GM12864 (cell line): ENCODE data around the gene NKD2.
"Not testable (repeated sequence)": the region's sequence is repeated elsewhere in the genome, so short reads cannot be mapped to it uniquely, and the experiment has no call there.

Experiments
- DNase-seq: peaks from one replicate; pipeline ENCODE4 v3.0.0-alpha.2; 2011; ENCODE audit warnings: low read depth
- H3K4me3 ChIP-seq: 2 replicates; pipeline ENCODE4 v1.5.1; 2011; ENCODE audit warnings: mild to moderate bottlenecking, low read depth, low read length, control low read depth
- TF ChIP-seq, protein P1 (sequence below): IDR thresholded peaks from 2 replicates; pipeline ENCODE4 v1.5.1; 2011; ENCODE audit warnings: low read depth, mild to moderate bottlenecking, moderate library complexity, low read length, control low read depth, inconsistent platforms; ENCODE audit errors: missing control alignments

NKD2 gene

GRCh38 chr5:1017691-1018455 is 9.3 kb downstream of the NKD2 start:
- TF ChIP-seq, protein P1, sequence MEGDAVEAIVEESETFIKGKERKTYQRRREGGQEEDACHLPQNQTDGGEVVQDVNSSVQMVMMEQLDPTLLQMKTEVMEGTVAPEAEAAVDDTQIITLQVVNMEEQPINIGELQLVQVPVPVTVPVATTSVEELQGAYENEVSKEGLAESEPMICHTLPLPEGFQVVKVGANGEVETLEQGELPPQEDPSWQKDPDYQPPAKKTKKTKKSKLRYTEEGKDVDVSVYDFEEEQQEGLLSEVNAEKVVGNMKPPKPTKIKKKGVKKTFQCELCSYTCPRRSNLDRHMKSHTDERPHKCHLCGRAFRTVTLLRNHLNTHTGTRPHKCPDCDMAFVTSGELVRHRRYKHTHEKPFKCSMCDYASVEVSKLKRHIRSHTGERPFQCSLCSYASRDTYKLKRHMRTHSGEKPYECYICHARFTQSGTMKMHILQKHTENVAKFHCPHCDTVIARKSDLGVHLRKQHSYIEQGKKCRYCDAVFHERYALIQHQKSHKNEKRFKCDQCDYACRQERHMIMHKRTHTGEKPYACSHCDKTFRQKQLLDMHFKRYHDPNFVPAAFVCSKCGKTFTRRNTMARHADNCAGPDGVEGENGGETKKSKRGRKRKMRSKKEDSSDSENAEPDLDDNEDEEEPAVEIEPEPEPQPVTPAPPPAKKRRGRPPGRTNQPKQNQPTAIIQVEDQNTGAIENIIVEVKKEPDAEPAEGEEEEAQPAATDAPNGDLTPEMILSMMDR = no peak
- H3K4me3 ChIP-seq = no peak overlapping the region
- DNase-seq = no peak

- no peak overlapping the region for H3K4me3 ChIP-seq
- TF ChIP-seq, protein P1 = no peak
- DNase-seq = no peak
Observed at GRCh38 chr5:1018596-1018995, 10.0 kb downstream of the NKD2 start.

GRCh38 chr5:1019001-1019905 is 10.7 kb downstream of the NKD2 start:
- TF ChIP-seq, protein P1 = no peak
- H3K4me3 ChIP-seq = no peak overlapping the region
- DNase-seq = no peak

DNA sequence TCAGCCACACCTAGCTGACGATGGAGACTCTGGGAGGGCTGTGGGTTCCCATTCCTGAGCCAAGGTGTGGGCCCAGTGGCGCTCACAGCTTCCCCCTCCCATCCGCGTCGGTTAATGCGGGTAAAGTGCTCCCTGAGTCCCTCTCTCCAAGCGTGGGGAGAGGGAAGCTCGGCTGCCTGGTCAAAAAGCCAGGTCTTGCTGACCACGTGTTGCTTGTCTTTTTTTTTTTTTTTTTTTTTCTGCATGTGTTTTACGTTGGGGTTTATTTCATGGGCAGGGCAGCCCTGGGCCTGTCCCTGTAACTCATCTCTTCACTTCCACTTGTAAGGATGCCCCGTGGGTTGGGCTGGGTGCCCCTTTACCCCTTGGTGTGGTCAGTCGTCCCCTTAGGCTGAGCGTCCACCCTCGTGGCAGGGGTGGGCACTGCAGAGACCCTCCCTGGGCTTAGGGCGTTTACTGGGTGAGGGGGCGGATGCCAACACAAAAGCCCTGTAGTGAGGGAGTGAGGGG is 11.9 kb downstream of the NKD2 start:
- no peak for DNase-seq
- no peak overlapping the region for H3K4me3 ChIP-seq
- TF ChIP-seq, protein P1 = no peak

DNA sequence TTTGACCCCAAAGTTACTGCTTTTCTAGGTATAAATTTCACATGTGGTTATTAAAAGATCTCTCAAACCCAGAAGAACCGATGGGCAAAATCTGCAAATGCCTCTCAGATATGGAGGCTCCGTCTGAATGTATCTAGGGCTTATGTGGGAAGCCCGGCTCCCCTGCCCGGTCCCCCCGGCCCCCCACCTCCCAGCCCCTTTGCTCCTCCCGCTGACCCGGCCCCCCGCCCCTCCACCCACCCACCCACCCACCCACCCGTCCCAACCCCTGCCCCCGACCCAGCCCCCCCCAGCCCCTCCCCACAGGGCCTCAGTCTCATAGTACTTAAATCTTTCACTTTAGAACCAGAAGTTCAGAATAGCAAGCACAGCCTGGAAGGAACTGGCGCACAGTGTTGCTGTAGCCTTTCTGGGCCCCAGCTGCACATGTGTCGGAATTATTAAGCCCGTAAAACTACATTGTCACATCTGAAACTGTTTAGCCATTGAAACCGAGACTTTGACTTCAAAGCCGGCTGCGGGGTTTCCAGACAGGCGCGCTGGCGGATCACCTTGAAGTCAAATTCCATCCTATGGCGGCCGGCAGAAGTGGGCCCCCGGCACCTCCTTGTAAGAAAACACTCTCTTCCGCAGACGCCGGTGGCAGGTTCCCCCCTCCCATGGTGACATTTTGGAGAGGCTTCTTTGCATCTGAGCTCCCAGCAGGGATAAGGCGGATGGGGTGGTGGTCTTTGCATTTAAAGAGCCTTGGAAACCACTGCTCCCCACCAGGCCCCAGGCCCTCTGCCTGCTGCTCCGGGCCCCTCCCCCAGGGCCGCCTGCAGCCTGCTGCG is 12.8 kb downstream of the NKD2 start:
- TF ChIP-seq, protein P1 = no peak
- no peak overlapping the region for H3K4me3 ChIP-seq
- no peak for DNase-seq

- DNase-seq, H3K4me3 ChIP-seq: not testable (repeated sequence)
Observed at GRCh38 chr5:1021969-1022336, 13.4 kb downstream of the NKD2 start.
